Liver (tissue), 9 donors: ENCODE results near the gene JMJD6. TPM values are rescaled to one million over a fixed set of nuclear protein-coding genes. Genes with fewer than 3 reads are reported as not detected.

Experiments
- DNase-seq: peaks from one replicate; pipeline ENCODE4 v3.0.0-alpha.2; 2017; ENCODE audit warnings: low spot score
- H3K27ac ChIP-seq, 2 donors: one replicate each; pipeline ENCODE4 v1.7.0; 2013; ENCODE audit warnings: inconsistent platforms in 2 of 2, low read length in 2 of 2, control low read depth in 1 of 2, low read depth in 1 of 2, mild to moderate bottlenecking in 1 of 2
- H3K27me3 ChIP-seq, 4 donors: one replicate each; pipeline versions ENCODE4 v1.6.1 to v1.7.0; 2013; ENCODE audit warnings: low read length in 3 of 4, inconsistent platforms in 1 of 4, mild to moderate bottlenecking in 1 of 4, moderate library complexity in 1 of 4; ENCODE audit not compliant: control insufficient read depth in 4 of 4, insufficient read depth in 4 of 4
- H3K36me3 ChIP-seq, 4 donors: one replicate each; pipeline versions ENCODE4 v1.6.1 to v1.7.0; 2013; ENCODE audit warnings: low read length in 3 of 4, mild to moderate bottlenecking in 3 of 4, low read depth in 1 of 4, moderate library complexity in 1 of 4; ENCODE audit not compliant: control insufficient read depth in 4 of 4, insufficient read depth in 3 of 4
- H3K4me1 ChIP-seq, 4 donors: one replicate each; pipeline versions ENCODE4 v1.6.1 to v1.7.0; 2013; ENCODE audit warnings: low read length in 3 of 4, mild to moderate bottlenecking in 3 of 4, moderate library complexity in 1 of 4; ENCODE audit not compliant: control insufficient read depth in 4 of 4, insufficient read depth in 4 of 4
- H3K4me3 ChIP-seq, 3 donors: one replicate each; pipeline versions ENCODE4 v1.6.1 to v1.7.0; 2013; ENCODE audit warnings: low read length in 3 of 3, control low read depth in 1 of 3, low read depth in 1 of 3, mild to moderate bottlenecking in 1 of 3
- H3K9ac ChIP-seq, 2 donors: one replicate each; pipeline ENCODE4 v1.7.0; 2013; ENCODE audit warnings: low read length in 2 of 2, mild to moderate bottlenecking in 2 of 2, moderate library complexity in 2 of 2, control low read depth in 1 of 2, low read depth in 1 of 2
- H3K9me3 ChIP-seq, 4 donors: one replicate each; pipeline versions ENCODE4 v1.6.1 to v1.7.0; 2013; ENCODE audit warnings: low read length in 3 of 4; ENCODE audit not compliant: control insufficient read depth in 4 of 4
- FOXA1 ChIP-seq: IDR thresholded peaks from 2 replicates; pipeline ENCODE4 v1.6.1; 2016; ENCODE audit warnings: antibody characterized with exemption
- FOXA2 ChIP-seq: IDR thresholded peaks from 2 replicates; pipeline ENCODE4 v1.6.1; 2016; ENCODE audit warnings: antibody characterized with exemption
- GABPA ChIP-seq, 2 donors: IDR thresholded peaks in 1 of 2; conservative IDR thresholded peaks in 1 of 2; 2 replicates each; pipeline ENCODE4 v1.6.1; 2016; ENCODE audit warnings: antibody characterized with exemption in 2 of 2, mild to moderate bottlenecking in 1 of 2, moderate library complexity in 1 of 2
- HNF4A ChIP-seq, 2 donors: conservative IDR thresholded peaks; 2 replicates each; pipeline ENCODE4 v1.6.1; 2016; ENCODE audit warnings: antibody characterized with exemption in 2 of 2, mild to moderate bottlenecking in 2 of 2
- HNF4G ChIP-seq: IDR thresholded peaks from 2 replicates; pipeline ENCODE4 v1.6.1; 2016; ENCODE audit warnings: antibody characterized with exemption
- JUND ChIP-seq, 2 donors: IDR thresholded peaks; 2 replicates each; pipeline ENCODE4 v1.6.1; 2016; ENCODE audit warnings: antibody characterized with exemption in 2 of 2
- MAX ChIP-seq: IDR thresholded peaks from 2 replicates; pipeline ENCODE4 v1.6.1; 2016; ENCODE audit warnings: antibody characterized with exemption
- NR2F2 ChIP-seq: IDR thresholded peaks from 2 replicates; pipeline ENCODE4 v1.6.1; 2016; ENCODE audit warnings: antibody characterized with exemption
- RAD21 ChIP-seq, 2 donors: IDR thresholded peaks; 2 replicates each; pipeline ENCODE4 v1.6.1; 2016; ENCODE audit warnings: antibody characterized with exemption in 2 of 2, mild to moderate bottlenecking in 2 of 2
- REST ChIP-seq: IDR thresholded peaks from 2 replicates; pipeline ENCODE4 v1.6.1; 2016; ENCODE audit warnings: antibody characterized with exemption, mild to moderate bottlenecking
- RXRA ChIP-seq, 2 donors: IDR thresholded peaks; 2 replicates each; pipeline ENCODE4 v1.6.1; 2017 to 2018; ENCODE audit warnings: antibody characterized with exemption in 2 of 2, mild to moderate bottlenecking in 1 of 2
- SP1 ChIP-seq: IDR thresholded peaks from 2 replicates; pipeline ENCODE4 v1.6.1; 2018; ENCODE audit warnings: antibody characterized with exemption, mild to moderate bottlenecking
- TAF1 ChIP-seq: conservative IDR thresholded peaks from 2 replicates; pipeline ENCODE4 v1.6.1; 2016; ENCODE audit warnings: antibody characterized with exemption, mild to moderate bottlenecking
- YY1 ChIP-seq: IDR thresholded peaks from 2 replicates; pipeline ENCODE4 v1.6.1; 2016; ENCODE audit warnings: antibody characterized with exemption, mild to moderate bottlenecking
- WGBS: extraction: QIAGEN DNeasy Blood & Tissue Kit; methylation state at CpG from one replicate; pipeline ENCODE4 v1.1.7; 2013; 5-methylcytosine and 5-hydroxymethylcytosine counted together
- polyA plus RNA-seq, 2 donors: library from polyadenylated mRNA; stranded (reverse) in 1 of 2; unstranded in 1 of 2; fragments of 200-250 nt in 1 of 2; fragments of >200 nt in 1 of 2; fragmentation: Nextera tagmentation in 1 of 2; extraction: Ambion mirVana in 1 of 2; gene quantifications; one replicate each; pipeline versions ENCODE4 v1.2.1 to v1.2.3, GENCODE V29; 2013 to 2015
- total RNA-seq, 2 donors: library from RNA; depleted of rRNA; stranded (reverse); fragments of >200 nt; gene quantifications; one replicate each; pipeline ENCODE4 v1.2.3, GENCODE V29; 2014
- TF ChIP-seq, protein P1 (sequence below): fragments of 150-350 bp; IDR thresholded peaks from 2 replicates; pipeline ENCODE4 v1.5.1; 2017; ENCODE audit warnings: improper control_type of control experiment, low read depth, low read length; ENCODE audit not compliant: missing input control
- TF ChIP-seq, protein P2 (sequence below): IDR thresholded peaks from 2 replicates; pipeline ENCODE4 v1.6.1; 2016; ENCODE audit warnings: antibody characterized with exemption
- TF ChIP-seq, protein P3 (sequence below): IDR thresholded peaks from 2 replicates; pipeline ENCODE4 v1.6.1; 2016; ENCODE audit warnings: antibody characterized with exemption
- donor health status: healthy.
- donor health status: healthy.
- donor health status: healthy.
- donor health status: healthy.
- donor health status: healthy.

JMJD6 gene
- total and polyA plus RNA-seq, 4 donors = 9.9 to 16.1 (median 11.2) TPM

DNA sequence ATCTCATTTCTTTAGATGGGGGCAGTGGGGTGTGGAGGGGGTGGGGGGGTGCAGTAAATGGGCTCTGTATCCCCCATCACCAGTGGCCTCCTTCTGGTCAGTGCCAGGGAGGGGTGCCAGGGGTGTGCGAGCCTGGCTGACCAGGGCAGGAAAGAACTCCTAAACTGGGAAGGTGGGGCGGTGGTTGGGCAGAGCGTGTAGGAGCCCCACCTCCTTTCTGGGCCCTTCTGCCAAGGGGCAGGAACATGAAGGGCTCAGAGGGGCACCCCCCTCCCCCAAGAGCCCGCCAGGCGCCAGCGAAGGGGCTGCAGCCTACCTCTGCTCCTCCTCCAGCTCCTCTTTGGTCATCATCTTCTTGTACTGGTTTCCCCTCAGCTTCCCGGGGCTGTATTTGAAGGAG, 41.6 kb downstream of the JMJD6 start:
- H3K27me3 ChIP-seq = no peaks in the 10 kb centered on the region
- WGBS = 95% methylated on average over 7 of the region's 7 CpGs
- no peak overlapping the region for H3K9ac ChIP-seq
- no peaks in the 10 kb centered on the region for H3K9me3 ChIP-seq
- H3K4me1 ChIP-seq = no peaks in the 10 kb centered on the region
- no peak for DNase-seq
- H3K4me3 ChIP-seq = no peak overlapping the region
- TF ChIP-seq RAD21 (IDR thresholded peaks at IDR 0.05) (no peak), FOXA2 (no peak), MAX (no peak), YY1 (no peak), RXRA (IDR thresholded peaks at IDR 0.05) (no peak), HNF4G (no peak), JUND (IDR thresholded peaks at IDR 0.05) (no peak)
- TF ChIP-seq, protein P1, sequence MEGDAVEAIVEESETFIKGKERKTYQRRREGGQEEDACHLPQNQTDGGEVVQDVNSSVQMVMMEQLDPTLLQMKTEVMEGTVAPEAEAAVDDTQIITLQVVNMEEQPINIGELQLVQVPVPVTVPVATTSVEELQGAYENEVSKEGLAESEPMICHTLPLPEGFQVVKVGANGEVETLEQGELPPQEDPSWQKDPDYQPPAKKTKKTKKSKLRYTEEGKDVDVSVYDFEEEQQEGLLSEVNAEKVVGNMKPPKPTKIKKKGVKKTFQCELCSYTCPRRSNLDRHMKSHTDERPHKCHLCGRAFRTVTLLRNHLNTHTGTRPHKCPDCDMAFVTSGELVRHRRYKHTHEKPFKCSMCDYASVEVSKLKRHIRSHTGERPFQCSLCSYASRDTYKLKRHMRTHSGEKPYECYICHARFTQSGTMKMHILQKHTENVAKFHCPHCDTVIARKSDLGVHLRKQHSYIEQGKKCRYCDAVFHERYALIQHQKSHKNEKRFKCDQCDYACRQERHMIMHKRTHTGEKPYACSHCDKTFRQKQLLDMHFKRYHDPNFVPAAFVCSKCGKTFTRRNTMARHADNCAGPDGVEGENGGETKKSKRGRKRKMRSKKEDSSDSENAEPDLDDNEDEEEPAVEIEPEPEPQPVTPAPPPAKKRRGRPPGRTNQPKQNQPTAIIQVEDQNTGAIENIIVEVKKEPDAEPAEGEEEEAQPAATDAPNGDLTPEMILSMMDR = no peak
- no peaks in the 10 kb centered on the region for H3K36me3 ChIP-seq
- no peak overlapping the region for H3K27ac ChIP-seq

DNA sequence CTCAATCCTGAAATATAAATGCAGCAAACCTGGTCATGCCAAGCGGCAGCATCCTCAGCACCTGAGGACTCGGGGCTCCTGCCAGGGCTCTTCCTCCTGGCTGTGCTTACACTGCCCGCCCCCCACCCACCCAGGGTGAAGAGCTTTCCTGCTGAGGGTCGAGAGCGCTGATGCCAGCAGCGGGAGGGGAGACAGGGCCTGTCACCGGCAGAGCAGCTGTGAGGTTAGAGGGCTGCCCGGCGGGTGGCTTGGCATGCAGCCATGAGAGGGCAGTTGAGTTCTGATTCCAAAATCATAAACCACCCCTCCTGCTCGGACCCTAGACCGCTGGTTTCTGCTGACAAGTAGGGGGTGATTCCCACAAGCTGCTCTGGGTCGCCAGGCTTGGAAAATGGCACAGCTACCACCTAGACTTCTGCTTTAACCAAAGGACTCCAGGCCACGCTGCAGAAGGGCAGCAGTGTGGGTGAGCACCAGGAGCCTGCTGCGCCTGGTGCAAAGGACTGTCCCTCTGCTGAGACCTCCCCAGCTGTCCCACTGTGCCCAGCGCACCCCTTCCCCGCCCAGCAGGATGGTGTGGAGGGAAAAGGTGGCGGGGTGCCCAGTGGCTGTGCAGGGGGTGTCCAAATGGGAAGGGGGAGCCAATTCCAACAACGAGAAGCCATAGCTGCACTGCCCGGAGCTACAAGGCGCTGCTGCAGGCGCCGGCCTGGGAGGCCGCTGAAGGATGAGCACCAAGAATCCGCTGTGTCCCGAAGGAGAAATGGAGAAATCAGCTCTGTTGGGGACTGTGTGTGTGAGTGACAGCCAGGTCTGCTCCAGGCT, 42.3 kb downstream of the JMJD6 start:
- TF ChIP-seq JUND (IDR thresholded peaks at IDR 0.05) (no peak), RXRA (IDR thresholded peaks at IDR 0.05) (no peak), YY1 (no peak), HNF4G (no peak), TAF1 (no peak), GABPA (IDR thresholded peaks at IDR 0.05 in 1 of 2, conservative IDR thresholded peaks at IDR 0.05 in 1 of 2) (no peak), SP1 (no peak), FOXA1 (no peak), REST (no peak), HNF4A (conservative IDR thresholded peaks at IDR 0.05) (no peak), FOXA2 (no peak), NR2F2 (no peak), MAX (no peak), RAD21 (IDR thresholded peaks at IDR 0.05) (no peak)
- TF ChIP-seq, protein P2, sequence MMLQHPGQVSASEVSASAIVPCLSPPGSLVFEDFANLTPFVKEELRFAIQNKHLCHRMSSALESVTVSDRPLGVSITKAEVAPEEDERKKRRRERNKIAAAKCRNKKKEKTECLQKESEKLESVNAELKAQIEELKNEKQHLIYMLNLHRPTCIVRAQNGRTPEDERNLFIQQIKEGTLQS = no peak
- TF ChIP-seq, protein P3, sequence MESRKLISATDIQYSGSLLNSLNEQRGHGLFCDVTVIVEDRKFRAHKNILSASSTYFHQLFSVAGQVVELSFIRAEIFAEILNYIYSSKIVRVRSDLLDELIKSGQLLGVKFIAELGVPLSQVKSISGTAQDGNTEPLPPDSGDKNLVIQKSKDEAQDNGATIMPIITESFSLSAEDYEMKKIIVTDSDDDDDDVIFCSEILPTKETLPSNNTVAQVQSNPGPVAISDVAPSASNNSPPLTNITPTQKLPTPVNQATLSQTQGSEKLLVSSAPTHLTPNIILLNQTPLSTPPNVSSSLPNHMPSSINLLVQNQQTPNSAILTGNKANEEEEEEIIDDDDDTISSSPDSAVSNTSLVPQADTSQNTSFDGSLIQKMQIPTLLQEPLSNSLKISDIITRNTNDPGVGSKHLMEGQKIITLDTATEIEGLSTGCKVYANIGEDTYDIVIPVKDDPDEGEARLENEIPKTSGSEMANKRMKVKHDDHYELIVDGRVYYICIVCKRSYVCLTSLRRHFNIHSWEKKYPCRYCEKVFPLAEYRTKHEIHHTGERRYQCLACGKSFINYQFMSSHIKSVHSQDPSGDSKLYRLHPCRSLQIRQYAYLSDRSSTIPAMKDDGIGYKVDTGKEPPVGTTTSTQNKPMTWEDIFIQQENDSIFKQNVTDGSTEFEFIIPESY = no peak
- TF ChIP-seq, protein P1 = no peak
- H3K9me3 ChIP-seq = no peaks in the 10 kb centered on the region
- WGBS = 93% methylated on average over 25 of the region's 25 CpGs
- H3K9ac ChIP-seq = no peak overlapping the region
- H3K27ac ChIP-seq = no peak overlapping the region
- H3K27me3 ChIP-seq = no peaks in the 10 kb centered on the region
- H3K4me1 ChIP-seq = no peaks in the 10 kb centered on the region
- no peaks in the 10 kb centered on the region for H3K36me3 ChIP-seq
- H3K4me3 ChIP-seq = no peak overlapping the region
- DNase-seq = no peak
